HS-5 (cell line): Measurements from ENCODE around the gene FAM229A.
A peak's percentile ranks its signal among the peaks of the same experiment; 100 is the strongest.
"Not testable (repeated sequence)": the region's sequence is repeated elsewhere in the genome, so short reads cannot be mapped to it uniquely, and the experiment has no call there.

Source experiments
- DNase-seq: peaks from one replicate; pipeline ENCODE4 v3.0.0-alpha.2; 2012; ENCODE audit warnings: low read depth

FAM229A gene

DNA sequence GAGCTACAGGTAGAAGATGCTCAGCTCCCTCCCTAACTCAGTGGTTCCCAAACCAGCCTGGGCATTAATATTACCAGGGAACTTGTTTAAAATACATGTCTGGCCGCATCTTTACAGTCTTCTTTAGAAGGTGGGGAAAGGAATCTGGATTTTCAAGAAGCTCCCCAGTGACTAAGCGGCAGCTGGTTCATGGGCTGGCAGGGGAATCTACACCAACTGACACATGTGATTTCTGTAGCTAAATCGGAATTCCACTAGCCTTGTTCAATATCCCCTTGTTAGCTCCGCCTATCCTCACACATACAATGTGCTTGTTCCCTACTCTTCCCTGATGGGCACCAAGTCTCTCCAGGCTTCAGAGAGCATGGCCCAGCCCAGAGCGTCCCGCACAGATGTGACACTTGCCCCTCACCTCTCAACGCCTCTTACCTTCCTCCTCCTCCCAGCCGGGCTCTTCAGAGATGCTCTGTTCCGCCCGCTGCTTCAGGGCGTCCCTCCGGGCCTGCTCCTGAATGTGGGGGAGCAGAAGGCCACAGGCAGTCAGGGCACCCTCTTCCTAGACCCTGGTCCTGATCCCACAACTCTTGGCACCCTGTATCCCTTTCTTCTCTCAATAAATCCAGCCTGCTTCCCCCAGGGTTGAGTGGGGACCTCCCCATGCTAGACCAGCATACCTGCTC lies 15.4 kb upstream of the FAM229A start:
- DNase-seq, result no peak

DNA sequence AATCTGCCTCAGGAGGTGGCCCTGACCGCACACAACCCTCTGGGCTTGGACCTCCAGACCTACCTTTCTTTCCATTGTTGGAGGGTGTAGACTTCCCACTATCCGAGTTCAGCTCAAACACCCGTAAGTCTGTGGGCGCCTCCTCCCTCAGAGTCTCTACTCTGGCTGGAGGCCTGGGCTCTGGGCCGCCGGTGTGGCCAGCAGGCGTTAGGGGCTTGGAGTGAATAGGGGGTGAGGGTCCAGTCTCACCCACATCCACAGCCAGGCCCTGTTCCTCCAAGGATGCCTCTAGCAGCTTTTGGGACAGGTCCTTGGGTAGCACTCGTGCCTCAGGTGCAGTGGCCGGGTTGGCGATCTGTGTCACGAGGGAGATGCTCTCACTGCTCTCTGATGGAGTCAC lies 13.9 kb upstream of the FAM229A start:
- DNase-seq, result no peak

- DNase-seq, result no peak
Observed at GRCh38 chr1:32373996-32374592, 11.8 kb upstream of the FAM229A start.

DNA sequence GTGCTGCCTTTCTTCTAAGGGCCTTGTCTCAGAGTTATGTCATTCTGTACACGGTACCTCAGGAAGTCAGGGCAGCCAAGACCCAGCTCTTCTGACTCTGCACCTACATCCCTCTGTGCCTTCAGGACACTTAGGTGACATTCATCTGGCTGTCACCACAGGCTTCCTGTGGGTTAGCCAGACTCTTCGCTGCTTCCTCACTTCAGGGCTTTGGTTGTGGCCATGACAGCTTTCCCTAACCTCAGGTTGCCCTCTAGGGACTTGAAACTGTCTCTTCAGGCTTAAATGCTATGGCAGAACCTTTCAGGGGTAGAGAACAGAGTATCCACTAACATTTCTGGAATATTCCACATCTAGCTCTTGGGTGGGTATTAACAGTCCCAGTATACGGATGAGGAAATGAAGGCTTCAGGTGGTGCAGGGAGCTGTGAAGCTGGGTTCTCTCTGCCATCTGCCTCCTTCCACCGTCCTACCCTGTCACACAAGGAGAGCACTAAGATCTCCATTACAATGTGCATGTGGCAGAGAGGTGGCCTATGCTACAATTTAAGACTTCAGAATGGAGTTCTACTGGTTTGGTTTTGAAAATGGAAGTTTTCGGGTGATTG lies 10.0 kb upstream of the FAM229A start:
- DNase-seq, result no peak

DNA sequence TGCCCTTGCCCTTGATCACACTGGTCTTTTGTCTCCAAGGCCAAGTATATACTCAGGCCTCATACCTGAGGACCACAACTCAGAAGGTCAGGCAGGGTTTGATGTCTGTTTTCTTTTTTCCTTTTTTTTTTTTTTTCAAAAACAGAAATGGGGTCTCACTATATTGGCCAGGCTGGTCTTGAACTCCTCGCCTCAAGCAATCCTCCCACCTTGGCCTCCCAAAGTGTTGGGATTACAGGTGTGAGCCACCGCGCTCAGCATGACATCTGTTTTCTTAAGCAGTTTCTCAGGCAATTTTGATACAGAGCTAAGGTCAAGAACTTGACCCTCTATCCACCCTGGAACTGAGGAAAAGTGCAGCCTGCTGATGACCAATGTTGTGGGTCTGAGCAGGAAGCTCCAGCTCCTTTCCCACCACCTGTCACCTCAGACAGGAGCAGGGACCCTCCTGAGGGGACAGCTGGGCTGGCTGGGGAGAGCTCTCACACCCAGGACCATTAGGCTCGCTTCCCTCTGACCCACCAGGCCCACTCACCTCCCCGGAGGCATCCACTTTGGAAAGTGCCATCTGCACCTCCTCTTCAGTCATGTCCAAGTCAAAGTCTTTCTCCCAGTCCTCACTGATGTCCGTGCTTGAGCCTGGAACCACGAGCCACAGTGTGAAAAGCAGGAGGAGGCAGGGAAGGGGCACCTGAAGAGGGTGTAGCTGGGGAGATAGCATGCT lies 5.8 kb upstream of the FAM229A start:
- DNase-seq, result no peak

DNA sequence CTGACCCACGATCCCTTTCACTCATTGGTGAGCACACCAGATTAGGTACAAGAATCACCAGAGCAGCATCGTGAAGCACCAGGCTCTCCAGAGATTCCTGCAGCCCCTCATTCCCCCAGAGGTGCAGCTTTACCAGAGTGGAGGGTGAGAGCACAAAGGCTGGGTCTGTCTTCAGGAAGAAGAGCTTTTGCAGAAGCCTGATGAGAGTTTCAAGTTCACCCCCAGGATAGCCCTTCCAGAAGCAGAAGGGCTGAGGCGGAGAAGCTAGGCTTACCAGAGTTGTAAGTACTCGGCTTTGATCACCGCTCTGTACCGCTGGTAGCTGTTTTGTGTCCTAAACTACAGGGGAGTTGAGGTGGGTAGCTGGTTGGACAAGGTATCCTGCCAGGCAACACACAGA lies 3.2 kb upstream of the FAM229A start:
- no peak for DNase-seq

DNA sequence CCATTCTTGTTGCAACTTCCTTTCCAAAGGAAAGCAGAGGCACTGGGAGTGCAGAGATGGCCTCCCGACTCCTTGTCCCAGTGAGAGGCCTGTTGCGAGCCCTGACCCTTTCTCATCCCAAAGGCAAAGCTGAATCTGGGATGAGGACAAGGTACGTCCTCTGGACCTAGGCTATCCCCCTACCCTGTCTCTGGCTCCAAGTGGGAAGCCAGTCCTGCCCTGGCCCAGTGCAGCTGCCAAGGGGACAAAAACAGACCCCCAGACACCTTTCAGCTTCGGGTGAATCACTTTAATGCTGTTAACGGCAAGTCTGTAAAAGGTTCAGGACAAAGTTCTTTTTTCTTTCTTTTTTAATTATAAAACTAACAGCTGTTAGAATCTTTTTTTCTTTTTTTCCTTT lies 2.6 kb upstream of the FAM229A start:
- DNase-seq, result no peak

DNA sequence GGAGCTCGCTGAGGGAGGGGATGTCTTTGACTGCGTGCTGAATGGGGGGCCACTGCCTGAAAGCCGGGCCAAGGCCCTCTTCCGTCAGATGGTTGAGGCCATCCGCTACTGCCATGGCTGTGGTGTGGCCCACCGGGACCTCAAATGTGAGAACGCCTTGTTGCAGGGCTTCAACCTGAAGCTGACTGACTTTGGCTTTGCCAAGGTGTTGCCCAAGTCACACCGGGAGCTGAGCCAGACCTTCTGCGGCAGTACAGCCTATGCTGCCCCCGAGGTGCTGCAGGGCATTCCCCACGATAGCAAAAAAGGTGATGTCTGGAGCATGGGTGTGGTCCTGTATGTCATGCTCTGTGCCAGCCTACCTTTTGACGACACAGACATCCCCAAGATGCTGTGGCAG lies 1.4 kb upstream of the FAM229A start:
- no peak for DNase-seq

DNA sequence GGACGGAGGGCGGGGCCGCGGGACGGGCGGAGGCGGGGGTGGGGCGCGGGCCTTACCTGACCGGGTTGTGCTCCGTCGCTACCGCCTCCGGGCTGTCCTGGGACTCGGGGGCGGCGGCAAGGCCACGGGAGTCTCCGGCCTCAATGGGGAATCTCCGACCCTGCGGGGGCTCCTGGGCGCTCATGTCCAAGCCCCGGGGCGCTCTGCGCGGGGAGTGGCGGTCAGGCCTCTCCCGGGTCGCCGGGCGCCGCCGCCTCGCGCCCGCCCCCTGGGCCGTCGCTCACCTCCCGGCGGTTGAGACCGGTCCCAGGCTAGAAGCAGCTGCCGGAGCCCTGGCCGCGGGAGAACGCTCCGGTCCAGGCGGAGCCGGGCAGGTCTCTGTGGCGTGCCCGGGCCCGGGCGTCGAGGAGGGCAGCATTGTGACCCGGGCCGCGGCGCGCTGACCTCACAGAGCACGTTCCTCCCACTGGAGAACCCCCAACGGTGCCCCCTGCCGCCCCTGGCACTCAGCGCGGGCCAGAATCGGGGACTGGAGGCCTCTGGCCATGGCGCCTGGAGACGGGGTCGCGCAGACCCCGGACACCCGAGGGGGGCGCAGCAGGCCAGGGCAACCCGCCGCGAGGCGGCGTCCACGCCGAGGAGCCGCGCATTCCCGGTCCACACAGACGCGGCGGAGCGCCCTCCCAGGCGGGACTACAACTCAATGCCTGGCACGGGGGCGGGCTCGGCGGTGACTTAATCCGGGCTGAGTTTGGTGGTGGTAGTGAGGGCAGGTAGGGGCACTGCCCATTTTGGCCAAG lies 411 bp downstream of the FAM229A start:
- no peak for DNase-seq

DNA sequence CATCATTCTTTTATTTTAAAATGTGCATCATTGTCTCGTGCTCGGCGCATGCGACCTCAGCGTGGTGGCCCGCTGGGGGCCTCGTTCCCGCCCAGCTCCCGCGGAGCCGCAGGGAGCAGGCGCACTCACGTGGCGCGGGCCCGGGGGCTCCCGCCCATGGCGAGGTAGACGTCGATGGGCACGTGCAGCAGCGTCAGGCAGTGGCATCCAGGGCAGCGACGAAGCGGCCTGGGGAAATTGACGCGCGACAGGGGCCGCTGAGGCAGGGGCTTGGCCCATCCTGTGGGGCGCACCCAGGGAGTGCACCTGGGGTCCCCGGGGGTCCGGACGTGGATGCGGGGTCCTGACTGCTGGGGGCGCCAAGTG lies 994 bp downstream of the FAM229A start:
- no peak for DNase-seq

GRCh38 chr1:32358435-32358834 lies 3.9 kb downstream of the FAM229A start:
- DNase-seq, result no peak

DNA sequence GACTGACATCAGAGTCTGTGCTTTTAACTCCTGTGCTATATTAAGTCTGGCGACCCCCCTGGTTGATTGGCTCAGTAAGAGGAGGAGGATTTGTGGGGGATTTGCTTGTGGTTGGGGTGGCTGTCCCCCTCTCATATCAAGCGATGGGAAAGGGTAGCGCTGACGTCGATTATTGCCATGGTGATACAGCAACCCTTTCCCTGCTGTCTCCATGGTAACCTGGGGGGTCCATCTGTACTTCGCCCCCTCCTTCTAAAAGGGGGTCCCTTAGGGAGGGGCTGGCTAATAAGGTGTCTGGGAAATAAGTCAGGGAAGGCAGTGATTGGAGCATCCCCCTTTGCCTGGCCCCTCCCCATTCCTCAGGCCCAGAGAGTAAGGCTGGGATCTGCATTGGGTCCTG lies 4.7 kb downstream of the FAM229A start:
- no peak for DNase-seq

- DNase-seq, result no peak
Observed at GRCh38 chr1:32356478-32356877, 5.8 kb downstream of the FAM229A start.

DNA sequence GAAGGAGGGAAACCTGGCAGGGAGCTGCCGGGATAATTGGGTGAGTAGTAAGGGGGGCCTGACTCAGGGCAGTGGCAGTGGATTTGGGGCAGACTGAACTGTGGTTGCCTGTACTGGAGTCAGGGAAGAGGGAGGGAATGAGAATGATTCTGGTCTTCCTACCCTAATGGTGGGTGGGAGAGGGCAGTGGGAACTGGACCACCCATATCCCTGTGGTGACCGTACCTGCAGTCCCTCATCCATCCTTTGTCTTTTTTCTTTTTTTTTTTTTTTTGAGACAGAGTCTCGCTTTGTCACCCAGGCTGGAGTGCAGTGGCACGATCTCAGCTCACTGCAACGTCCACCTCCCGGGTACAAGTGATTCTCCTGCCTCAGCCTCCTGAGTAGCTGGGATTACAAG lies 6.5 kb downstream of the FAM229A start:
- DNase-seq, result not testable (repeated sequence)

- no peak for DNase-seq
Observed at GRCh38 chr1:32353886-32354570, 8.3 kb downstream of the FAM229A start.

- no peak for DNase-seq
Observed at GRCh38 chr1:32353431-32353830, 8.9 kb downstream of the FAM229A start.

DNA sequence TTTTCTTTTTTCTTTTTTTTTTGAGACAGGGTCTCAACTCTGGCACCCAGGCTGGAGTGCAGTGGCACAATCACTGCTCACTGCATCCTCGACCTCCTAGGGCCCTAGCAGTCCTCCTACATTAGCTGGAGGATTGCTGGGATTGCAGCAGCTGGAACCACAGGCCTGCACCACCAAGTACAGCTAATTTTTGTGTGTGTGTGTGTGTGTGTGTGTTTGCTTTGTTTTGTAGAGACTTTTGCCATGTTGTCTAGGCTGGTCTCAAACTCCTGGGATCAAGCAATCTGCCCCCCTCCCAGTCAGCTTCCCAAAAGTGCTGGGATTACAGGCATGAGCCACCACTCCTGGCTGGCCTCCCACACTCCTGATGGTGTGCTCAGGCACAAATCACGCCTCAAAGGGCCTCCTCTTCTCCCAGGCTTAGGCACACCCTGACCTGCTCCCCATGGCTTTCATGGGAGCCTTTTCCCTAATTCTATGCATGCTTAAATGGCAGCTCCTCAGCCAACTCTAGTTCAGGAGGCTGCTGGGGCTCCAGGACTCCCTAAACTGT lies 9.4 kb downstream of the FAM229A start:
- DNase-seq, result no peak

DNA sequence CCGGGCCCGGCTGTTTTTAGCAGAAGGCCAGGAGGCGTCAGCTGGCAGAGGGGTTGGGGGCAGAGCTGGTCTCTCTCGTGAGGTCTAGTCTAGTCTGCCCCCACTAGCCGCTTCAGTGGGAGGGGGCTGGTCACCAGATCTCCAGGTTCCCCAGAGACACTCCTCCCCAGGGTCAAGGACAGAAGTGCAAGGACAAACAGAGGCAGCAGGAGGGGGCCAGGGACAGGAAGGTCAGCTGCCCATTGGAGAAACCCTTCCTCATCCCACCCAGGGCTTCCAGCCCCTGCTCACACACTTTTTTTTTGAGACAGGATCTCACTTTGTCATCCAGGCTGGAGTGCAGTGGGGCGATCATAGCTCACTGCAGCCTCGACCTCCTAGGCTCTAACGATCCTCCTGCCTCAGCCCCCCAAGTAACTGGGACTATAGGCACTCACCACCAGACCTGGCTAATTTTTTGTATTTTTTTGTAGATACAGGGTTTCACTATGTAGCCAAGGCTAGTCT lies 10.0 kb downstream of the FAM229A start:
- DNase-seq, result no peak

- peak; percentile 63 for DNase-seq
Observed at GRCh38 chr1:32351399-32352238, 10.7 kb downstream of the FAM229A start.

DNA sequence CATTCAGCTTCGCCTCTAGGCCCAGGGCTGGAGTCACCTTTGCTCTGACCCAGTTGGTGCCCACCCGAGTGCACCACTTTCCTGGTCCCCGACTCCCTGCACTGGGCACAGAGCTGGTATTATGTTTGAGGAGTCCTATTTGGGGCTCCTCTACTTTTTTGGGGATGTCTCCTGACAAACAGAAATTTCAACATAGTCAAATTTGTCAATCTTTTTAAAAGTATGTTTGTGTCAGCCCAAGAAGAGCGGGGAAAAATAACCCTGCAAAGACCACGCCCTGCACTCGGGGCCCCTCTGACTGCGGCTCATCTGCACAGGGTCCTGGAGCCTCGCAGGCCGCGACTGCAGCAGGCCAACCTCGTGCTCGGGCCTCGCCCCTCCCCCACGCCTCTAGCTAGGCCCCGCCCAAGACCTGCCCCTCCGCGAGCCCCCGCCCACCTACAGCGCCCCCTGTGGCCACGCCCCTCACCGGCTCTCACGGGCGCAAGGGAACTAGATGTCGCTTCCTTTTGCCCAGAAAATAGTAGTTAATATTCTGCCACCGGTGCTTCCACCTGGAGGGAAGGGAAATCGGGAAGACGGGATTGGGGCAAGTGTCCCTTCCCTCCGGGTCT lies 11.4 kb downstream of the FAM229A start:
- DNase-seq, result no peak
